Measurements from ENCODE around the gene GMDS. TPM values are rescaled to one million over a fixed set of nuclear protein-coding genes. Genes with fewer than 3 reads are reported as not detected.

GMDS gene
- total and polyA plus RNA-seq, 2 of the 4 experiments (the other 2 are of a cell fraction) = 7.3 to 21.9 TPM

DNA sequence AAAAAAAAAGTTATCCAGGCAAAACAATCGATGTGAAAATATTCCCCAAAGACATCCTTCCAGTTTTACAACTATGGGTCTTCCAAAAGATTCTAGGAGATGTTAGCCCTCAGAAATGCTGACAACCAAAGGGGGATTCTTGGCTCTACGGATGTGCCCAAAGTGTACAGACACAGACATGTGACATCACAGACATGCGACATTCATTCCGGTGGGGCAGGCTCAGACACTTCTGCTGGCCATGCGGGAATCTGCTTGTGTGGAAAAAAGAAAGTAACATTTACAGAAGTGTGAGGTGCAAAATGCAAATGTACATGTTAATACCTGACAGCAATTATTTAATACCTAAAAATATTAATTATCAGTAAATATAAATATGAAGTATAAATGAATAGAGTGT is 367.1 kb downstream of the GMDS start:
- in situ Hi-C loops (cut with MboI; ENCODE audit: low sequenced_read_pairs) = no loop called here

More for the DNA sequence above, 367.1 kb downstream of the GMDS start:
- H3K36me3 ChIP-seq (ENCODE audit: control insufficient read depth, insufficient read depth, low read length) = no peaks in the 10 kb centered on the region
- TF ChIP-seq, protein P1, sequence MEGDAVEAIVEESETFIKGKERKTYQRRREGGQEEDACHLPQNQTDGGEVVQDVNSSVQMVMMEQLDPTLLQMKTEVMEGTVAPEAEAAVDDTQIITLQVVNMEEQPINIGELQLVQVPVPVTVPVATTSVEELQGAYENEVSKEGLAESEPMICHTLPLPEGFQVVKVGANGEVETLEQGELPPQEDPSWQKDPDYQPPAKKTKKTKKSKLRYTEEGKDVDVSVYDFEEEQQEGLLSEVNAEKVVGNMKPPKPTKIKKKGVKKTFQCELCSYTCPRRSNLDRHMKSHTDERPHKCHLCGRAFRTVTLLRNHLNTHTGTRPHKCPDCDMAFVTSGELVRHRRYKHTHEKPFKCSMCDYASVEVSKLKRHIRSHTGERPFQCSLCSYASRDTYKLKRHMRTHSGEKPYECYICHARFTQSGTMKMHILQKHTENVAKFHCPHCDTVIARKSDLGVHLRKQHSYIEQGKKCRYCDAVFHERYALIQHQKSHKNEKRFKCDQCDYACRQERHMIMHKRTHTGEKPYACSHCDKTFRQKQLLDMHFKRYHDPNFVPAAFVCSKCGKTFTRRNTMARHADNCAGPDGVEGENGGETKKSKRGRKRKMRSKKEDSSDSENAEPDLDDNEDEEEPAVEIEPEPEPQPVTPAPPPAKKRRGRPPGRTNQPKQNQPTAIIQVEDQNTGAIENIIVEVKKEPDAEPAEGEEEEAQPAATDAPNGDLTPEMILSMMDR (conservative IDR thresholded peaks at IDR 0.05; ENCODE audit: low read depth, low read length) = no peak
- H3K27ac ChIP-seq (ENCODE audit: insufficient read depth, low read length) = no peak overlapping the region
- no peak overlapping the region for H4K5ac ChIP-seq (ENCODE audit: low read depth, low read length)
- H2AK5ac ChIP-seq (ENCODE audit: low read depth, low read length) = no peak overlapping the region
- POLR2A ChIA-PET (ENCODE audit: unreplicated experiment) = no interaction called here
- H3K14ac ChIP-seq (replicated peaks; ENCODE audit: low read depth, low read length) = no peak overlapping the region
- CTCF ChIA-PET = no interaction called here
- H3K4me2 ChIP-seq (ENCODE audit: low read depth, low read length) = no peak overlapping the region
- DNase-seq (no peak), ATAC-seq (ENCODE audit: low read depth) (no peak)
- H3K9me3 ChIP-seq (ENCODE audit: control insufficient read depth, insufficient read depth, low read length) = no peaks in the 10 kb centered on the region
- no peak overlapping the region for H3K56ac ChIP-seq (ENCODE audit: extremely low read depth, insufficient read depth, low read length)
- H4K8ac ChIP-seq (ENCODE audit: low read depth in 2 of 2, low read length in 2 of 2) = no peak overlapping the region
- BruUV-seq (replicated peaks) = no TSS peak
- H3K4ac ChIP-seq (ENCODE audit: low read depth, low read length) = no peak overlapping the region
- no peak overlapping the region for H3K4me3 ChIP-seq (ENCODE audit: insufficient read depth, low read depth, low read length)
- no peak overlapping the region for H2BK20ac ChIP-seq (ENCODE audit: low read depth, low read length)
- no peak overlapping the region for H2AFZ ChIP-seq (replicated peaks; ENCODE audit: low read length, poor library complexity)
- H3K23ac ChIP-seq (ENCODE audit: low read depth, low read length) = no peak overlapping the region
- H2BK15ac ChIP-seq (ENCODE audit: low read depth, low read length) = no peak overlapping the region
- H3K18ac ChIP-seq (ENCODE audit: low read depth, low read length) = no peak overlapping the region
- no peaks in the 10 kb centered on the region for H3K79me1 ChIP-seq (ENCODE audit: low read depth in 1 of 2, low read length in 2 of 2)
- peaks cover under 1% of the 10 kb centered on the region; the same call in 1 of the 2 replicates for H3K4me1 ChIP-seq (ENCODE audit: control insufficient read depth, insufficient read depth, low read length)
- intact Hi-C loops (cut with micrococcal nuclease) = no loop called here
- no peak overlapping the region for H2AK9ac ChIP-seq (replicated peaks; ENCODE audit: low read depth, low read length, poor library complexity)
- no peak overlapping the region for H2BK5ac ChIP-seq (ENCODE audit: low read depth, low read length, poor library complexity, severe bottlenecking)
- no peak overlapping the region for H3K9ac ChIP-seq (ENCODE audit: low read depth, low read length)
- no peaks in the 10 kb centered on the region for H4K20me1 ChIP-seq (ENCODE audit: insufficient read depth, low read length)
- H3K9me1 ChIP-seq (ENCODE audit: insufficient read depth, low read length) = no peaks in the 10 kb centered on the region
- H4K91ac ChIP-seq (ENCODE audit: insufficient read depth, low read depth, low read length) = no peak overlapping the region
- H2BK120ac ChIP-seq (ENCODE audit: low read depth, low read length) = no peak overlapping the region
- H3K27me3 ChIP-seq (ENCODE audit: control insufficient read depth, insufficient read depth, low read length) = no peaks in the 10 kb centered on the region
- dilution Hi-C loops (cut with HindIII; ENCODE audit: low sequenced_read_pairs, unreplicated experiment) = no loop called here
- 100% methylated on average over 1 of the region's 5 CpGs; no CpG with 5 or more reads in 1 of the 2 experiments for WGBS, 2 experiments (ENCODE audit: extremely low coverage in 2 of 2, insufficient read length in 1 of 2)
